ENCODE results near the gene VPS13D.

DNA sequence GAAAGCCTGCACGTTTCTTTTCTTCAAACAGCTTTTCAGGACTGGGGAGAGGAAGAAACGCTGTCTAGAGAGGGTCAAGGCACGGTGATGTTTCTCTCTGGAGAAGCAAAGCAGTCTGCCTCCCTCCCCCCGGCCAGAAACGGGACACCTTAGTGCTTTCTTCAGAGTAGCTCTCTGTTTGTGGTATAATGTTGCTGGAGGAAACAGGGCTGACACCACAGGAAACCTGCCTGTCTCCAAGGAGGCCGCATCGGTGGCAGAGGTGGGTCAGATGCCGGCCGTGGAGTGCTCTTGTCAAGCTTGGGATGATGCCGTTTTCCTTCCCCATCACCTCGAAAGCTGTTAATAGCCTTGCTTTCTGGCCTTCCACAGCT, 248.8 kb downstream of the VPS13D start:
- TF ChIP-seq, protein P1, sequence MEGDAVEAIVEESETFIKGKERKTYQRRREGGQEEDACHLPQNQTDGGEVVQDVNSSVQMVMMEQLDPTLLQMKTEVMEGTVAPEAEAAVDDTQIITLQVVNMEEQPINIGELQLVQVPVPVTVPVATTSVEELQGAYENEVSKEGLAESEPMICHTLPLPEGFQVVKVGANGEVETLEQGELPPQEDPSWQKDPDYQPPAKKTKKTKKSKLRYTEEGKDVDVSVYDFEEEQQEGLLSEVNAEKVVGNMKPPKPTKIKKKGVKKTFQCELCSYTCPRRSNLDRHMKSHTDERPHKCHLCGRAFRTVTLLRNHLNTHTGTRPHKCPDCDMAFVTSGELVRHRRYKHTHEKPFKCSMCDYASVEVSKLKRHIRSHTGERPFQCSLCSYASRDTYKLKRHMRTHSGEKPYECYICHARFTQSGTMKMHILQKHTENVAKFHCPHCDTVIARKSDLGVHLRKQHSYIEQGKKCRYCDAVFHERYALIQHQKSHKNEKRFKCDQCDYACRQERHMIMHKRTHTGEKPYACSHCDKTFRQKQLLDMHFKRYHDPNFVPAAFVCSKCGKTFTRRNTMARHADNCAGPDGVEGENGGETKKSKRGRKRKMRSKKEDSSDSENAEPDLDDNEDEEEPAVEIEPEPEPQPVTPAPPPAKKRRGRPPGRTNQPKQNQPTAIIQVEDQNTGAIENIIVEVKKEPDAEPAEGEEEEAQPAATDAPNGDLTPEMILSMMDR (IDR thresholded peaks at IDR 0.05) = no peak
- TF ChIP-seq POLR2A (IDR thresholded peaks at IDR 0.05) = peak in 1 of 4 donors; percentile 4

Measured in esophagus squamous epithelium (tissue), 4 donors.